GM12872 (cell line): Measurements from ENCODE around the gene PRRG3.

Experiments
- CTCF ChIP-seq: IDR thresholded peaks from 3 replicates; pipeline ENCODE4 v1.5.1; 2011; ENCODE audit warnings: low read depth, mild to moderate bottlenecking, low read length, moderate library complexity; ENCODE audit not compliant: insufficient read depth

PRRG3 gene

GRCh38 chrX:151710457-151710856 lies 15.2 kb downstream of the PRRG3 start:
- TF ChIP-seq CTCF: no peak

- no peak for TF ChIP-seq CTCF
These were observed 15.9 kb downstream of the PRRG3 start for GRCh38 chrX:151711154-151711553.

GRCh38 chrX:151711787-151712186 lies 16.5 kb downstream of the PRRG3 start:
- no peak for TF ChIP-seq CTCF

- TF ChIP-seq CTCF: no peak
These were observed 17.0 kb downstream of the PRRG3 start for GRCh38 chrX:151712253-151712652.

- TF ChIP-seq CTCF: peak; percentile 67
These were observed 18.6 kb downstream of the PRRG3 start for GRCh38 chrX:151713849-151714248.

GRCh38 chrX:151714362-151714761 lies 19.1 kb downstream of the PRRG3 start:
- TF ChIP-seq CTCF: no peak

GRCh38 chrX:151715752-151716151 lies 20.5 kb downstream of the PRRG3 start, which contains the start of gene FATE1:
FATE1 (plus strand) TSS chrX:151716035; CDS start chrX:151716120, 85 bp downstream.
- TF ChIP-seq CTCF: no peak
